H9 (cell line): ENCODE measurements around the gene KRT80. TPM values are rescaled to one million over a fixed set of nuclear protein-coding genes. Genes with fewer than 3 reads are reported as not detected.

Experiments used
- DNase-seq: peaks from one replicate; pipeline ENCODE4 v3.0.0-alpha.2; 2017
- H2AFZ ChIP-seq: one replicate; pipeline ENCODE4 v1.6.1; 2013; ENCODE audit warnings: mild to moderate bottlenecking, low read length, control low read depth, moderate library complexity
- H2AK5ac ChIP-seq: 2 replicates; pipeline ENCODE4 v1.6.1; 2013; ENCODE audit warnings: low read length, control low read depth, mixed read lengths; ENCODE audit not compliant: insufficient read length
- H2BK120ac ChIP-seq: one replicate; pipeline ENCODE4 v1.6.1; 2013; ENCODE audit warnings: low read depth, mild to moderate bottlenecking, low read length, control low read depth, inconsistent platforms; ENCODE audit not compliant: poor library complexity, severe bottlenecking
- H2BK12ac ChIP-seq: 2 replicates; pipeline ENCODE4 v1.6.1; 2013; ENCODE audit warnings: low read length, control low read depth, mixed read lengths, low read depth; ENCODE audit not compliant: insufficient read length
- H2BK15ac ChIP-seq: 2 replicates; pipeline ENCODE4 v1.6.1; 2013; ENCODE audit warnings: low read depth, low read length, control low read depth
- H2BK20ac ChIP-seq: one replicate; pipeline ENCODE4 v1.6.1; 2013; ENCODE audit warnings: low read depth, mild to moderate bottlenecking, low read length, control low read depth, inconsistent platforms; ENCODE audit not compliant: poor library complexity, severe bottlenecking
- H2BK5ac ChIP-seq: 2 replicates; pipeline ENCODE4 v1.6.1; 2013; ENCODE audit warnings: low read length, control low read depth, mixed read lengths; ENCODE audit not compliant: insufficient read length
- H3K14ac ChIP-seq: 2 replicates; pipeline ENCODE4 v1.6.1; 2013; ENCODE audit warnings: low read length, control low read depth; ENCODE audit not compliant: insufficient read depth
- H3K18ac ChIP-seq: 2 replicates; pipeline ENCODE4 v1.6.1; 2013; ENCODE audit warnings: low read depth, mild to moderate bottlenecking, mixed read lengths, low read length, control low read depth; ENCODE audit not compliant: insufficient read length
- H3K23ac ChIP-seq: 2 replicates; pipeline ENCODE4 v1.6.1; 2013; ENCODE audit warnings: low read length, control low read depth, mixed read lengths, low read depth; ENCODE audit not compliant: insufficient read length
- H3K23me2 ChIP-seq: 2 replicates; pipeline ENCODE4 v1.6.1; 2013; ENCODE audit warnings: low read depth, mild to moderate bottlenecking, mixed read lengths, low read length, control low read depth; ENCODE audit not compliant: insufficient read length, poor library complexity, severe bottlenecking
- H3K27ac ChIP-seq: 2 replicates; pipeline ENCODE4 v1.5.1; 2013; ENCODE audit warnings: low read length, control low read depth, mixed read lengths, low read depth; ENCODE audit not compliant: insufficient read length
- H3K27me3 ChIP-seq: 2 replicates; pipeline ENCODE4 v1.6.1; 2013; ENCODE audit warnings: low read length, control low read depth, inconsistent platforms; ENCODE audit not compliant: insufficient read depth
- H3K4ac ChIP-seq: 2 replicates; pipeline ENCODE4 v1.6.1; 2013; ENCODE audit warnings: low read depth, mild to moderate bottlenecking, control low read depth, inconsistent platforms, low read length, moderate library complexity
- H3K4me1 ChIP-seq: 2 replicates; pipeline ENCODE4 v1.6.1; 2013; ENCODE audit warnings: low read length, control low read depth, inconsistent platforms; ENCODE audit not compliant: insufficient read depth
- H3K4me2 ChIP-seq: 2 replicates; pipeline ENCODE4 v1.6.1; 2013; ENCODE audit warnings: low read length, control low read depth, mixed read lengths; ENCODE audit not compliant: insufficient read length, insufficient read depth
- H3K56ac ChIP-seq: 2 replicates; pipeline ENCODE4 v1.6.1; 2013; ENCODE audit warnings: low read depth, mild to moderate bottlenecking, mixed read lengths, low read length, control low read depth; ENCODE audit not compliant: insufficient read length
- H3K79me1 ChIP-seq: 2 replicates; pipeline ENCODE4 v1.6.1; 2013; ENCODE audit warnings: low read depth, mild to moderate bottlenecking, moderate library complexity, low read length, control low read depth, inconsistent platforms; ENCODE audit not compliant: insufficient read depth, poor library complexity, severe bottlenecking
- H3K79me2 ChIP-seq: 2 replicates; pipeline ENCODE4 v1.6.1; 2013; ENCODE audit warnings: low read length, control low read depth, inconsistent platforms; ENCODE audit not compliant: insufficient read depth
- H3K9ac ChIP-seq: 2 replicates; pipeline ENCODE4 v1.6.1; 2013; ENCODE audit warnings: low read length, control low read depth, mixed read lengths; ENCODE audit not compliant: insufficient read length; ENCODE audit errors: extremely low read depth
- H3K9me3 ChIP-seq: one replicate; pipeline ENCODE4 v1.6.1; 2013; ENCODE audit warnings: low read depth, low read length, inconsistent platforms; ENCODE audit not compliant: control insufficient read depth
- H3T11ph ChIP-seq: one replicate; pipeline ENCODE4 v1.6.1; 2013; ENCODE audit warnings: mild to moderate bottlenecking, low read length, control low read depth, inconsistent platforms
- H4K20me1 ChIP-seq: one replicate; pipeline ENCODE4 v1.6.1; 2013; ENCODE audit not compliant: control insufficient read depth, insufficient read length, insufficient read depth
- H4K5ac ChIP-seq: 2 replicates; pipeline ENCODE4 v1.6.1; 2013; ENCODE audit warnings: low read depth, mild to moderate bottlenecking, mixed read lengths, low read length, control low read depth; ENCODE audit not compliant: insufficient read length
- H4K8ac ChIP-seq: replicated peaks from 2 replicates; pipeline ENCODE4 v1.6.1; 2013; ENCODE audit warnings: low read length, control low read depth, mixed read lengths, low read depth; ENCODE audit not compliant: insufficient read length
- H4K91ac ChIP-seq: 2 replicates; pipeline ENCODE4 v1.6.1; 2013; ENCODE audit warnings: low read depth, mild to moderate bottlenecking, moderate library complexity, mixed read lengths, low read length, control low read depth; ENCODE audit not compliant: insufficient read length
- H3K27ac Mint-ChIP-seq, 3 experiments: 2 replicates in 2 of 3; 3 replicates in 1 of 3; pipeline ENCODE4 v1.8.0; 2020 to 2021; ENCODE audit warnings: mixed read lengths in 3 of 3, mild to moderate bottlenecking in 1 of 3, moderate library complexity in 1 of 3
- H3K27me3 Mint-ChIP-seq: 2 replicates; pipeline ENCODE4 v1.8.0; 2021; ENCODE audit warnings: low read depth, mild to moderate bottlenecking, moderate library complexity, mixed read lengths
- H3K36me3 Mint-ChIP-seq, 3 experiments: 2 replicates in 2 of 3; 3 replicates in 1 of 3; pipeline ENCODE4 v1.8.0; 2020 to 2021; ENCODE audit warnings: low read depth in 3 of 3, mixed read lengths in 3 of 3; ENCODE audit not compliant: insufficient read depth in 1 of 3
- H3K4me1 Mint-ChIP-seq, 2 experiments: 2 replicates each; pipeline ENCODE4 v1.8.0; 2020; ENCODE audit warnings: mixed read lengths in 2 of 2
- H3K4me3 Mint-ChIP-seq, 2 experiments: 2 replicates in 1 of 2; 3 replicates in 1 of 2; pipeline ENCODE4 v1.8.0; 2020 to 2021; ENCODE audit warnings: mild to moderate bottlenecking in 2 of 2, mixed read lengths in 2 of 2, moderate library complexity in 1 of 2
- H3K9me3 Mint-ChIP-seq, 2 experiments: 2 replicates in 1 of 2; 3 replicates in 1 of 2; pipeline ENCODE4 v1.8.0; 2020; ENCODE audit warnings: mild to moderate bottlenecking in 2 of 2, mixed read lengths in 2 of 2, moderate library complexity in 1 of 2
- CTCF ChIP-seq: fragments of 200-600 bp; sonication (generic); conservative IDR thresholded peaks from 3 replicates; pipeline ENCODE4 v1.8.0; 2021; ENCODE audit warnings: antibody characterized with exemption, mild to moderate bottlenecking
- WGBS: extraction: QIAGEN DNeasy Blood & Tissue Kit; methylation state at CpG from one replicate; pipeline ENCODE4 v1.1.7; 2013; ENCODE audit warnings: missing lambda C conversion rate, low lambda C conversion rate, mixed read lengths; ENCODE audit not compliant: insufficient read length; ENCODE audit errors: extremely low coverage; 5-methylcytosine and 5-hydroxymethylcytosine counted together
- total RNA-seq: library from RNA; stranded (reverse); gene quantifications from 2 replicates; pipeline ENCODE4 v1.2.1, GENCODE V29; 2021

The KRT80 gene
- total RNA-seq, 1 experiment from 2014 or later, result not detected

DNA sequence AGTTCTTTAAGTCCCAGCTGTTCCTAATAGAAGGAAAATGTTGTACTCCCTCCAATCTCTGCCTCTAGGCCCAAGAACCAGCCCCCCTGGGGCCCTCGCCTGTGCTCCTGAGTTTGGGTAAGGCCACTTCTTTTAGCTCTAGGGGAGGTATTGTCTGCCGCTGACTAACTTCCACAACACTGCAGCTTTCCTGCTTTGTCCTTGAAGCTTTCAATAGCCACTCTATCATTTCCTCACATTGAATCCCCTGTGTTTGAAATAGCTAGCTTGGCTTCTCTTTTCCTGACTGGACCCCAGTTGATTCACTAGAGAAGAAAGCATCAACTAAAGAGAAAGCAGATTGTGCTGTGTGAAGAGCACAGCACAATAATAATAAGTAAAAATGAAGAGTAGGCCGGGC, 28.8 kb downstream of the KRT80 start:
- Mint-ChIP-seq H3K36me3 (no peaks in the 10 kb centered on the region), H3K4me3 (no peak overlapping the region), H3K9me3 (peaks cover 3% of the 10 kb centered on the region in 2 experiments; a peak in 4 of 5 replicates), H3K27ac (peak overlapping the region in 1 of 3 experiments; percentile 43; a peak in 1 of 7 replicates), H3K4me1 (peaks cover 13 to 24% of the 10 kb centered on the region in 2 experiments), H3K27me3 (no peaks in the 10 kb centered on the region; the same call in 1 of the 2 replicates)
- Histone ChIP-seq H3K27me3 (no peaks in the 10 kb centered on the region), H3K14ac (no peak overlapping the region), H2BK15ac (no peak overlapping the region), H4K8ac (no peak overlapping the region), H3K4ac (no peak overlapping the region), H4K5ac (no peak overlapping the region), H3K9me3 (no peaks in the 10 kb centered on the region), H3T11ph (no peak overlapping the region), H3K23ac (no peak overlapping the region), H2AK5ac (no peak overlapping the region), H2AFZ (no peak overlapping the region), H2BK5ac (no peak overlapping the region), H2BK20ac (no peak overlapping the region), H4K20me1 (no peaks in the 10 kb centered on the region), H3K79me2 (no peaks in the 10 kb centered on the region), H3K4me1 (no peaks in the 10 kb centered on the region), H3K56ac (no peak overlapping the region), H3K18ac (no peak overlapping the region), H3K9ac (no peak overlapping the region), H4K91ac (no peak overlapping the region), H3K27ac (no peak overlapping the region), H2BK120ac (no peak overlapping the region), H3K4me2 (no peak overlapping the region), H3K79me1 (no peaks in the 10 kb centered on the region), H3K23me2 (no peaks in the 10 kb centered on the region), H2BK12ac (no peak overlapping the region)
- no CpG with 5 or more reads among the region's 3 CpGs for WGBS
- no peak for DNase-seq
- TF ChIP-seq CTCF, result no peak
